Right atrium auricular region (tissue), 2 donors: ENCODE measurements around the gene NTNG2. TPM values are rescaled to one million over a fixed set of nuclear protein-coding genes. Genes with fewer than 3 reads are reported as not detected.

Experiments used
- DNase-seq: peaks from one replicate; pipeline ENCODE4 v3.0.0-alpha.2; 2019; ENCODE audit warnings: low spot score
- H3K27ac ChIP-seq, 2 donors: fragments of 200-600 bp; sonication (generic); 1 replicate in 1 of 2; 2 replicates in 1 of 2; pipeline ENCODE4 v1.5.1; 2016 to 2019
- H3K27me3 ChIP-seq, 2 donors: fragments of 200-600 bp; sonication (generic); one replicate each; pipeline versions ENCODE4 v1.5.1 to v1.6.0; 2017 to 2019
- H3K36me3 ChIP-seq: fragments of 200-600 bp; sonication (generic); one replicate; pipeline ENCODE4 v1.5.1; 2016
- H3K4me1 ChIP-seq, 2 donors: fragments of 200-600 bp; sonication (generic); one replicate each; pipeline versions ENCODE4 v1.5.1 to v1.6.0; 2017 to 2019
- H3K4me3 ChIP-seq, 2 donors: fragments of 200-600 bp; sonication (generic); 1 replicate in 1 of 2; 2 replicates in 1 of 2; pipeline ENCODE4 v1.5.1; 2017 to 2019; ENCODE audit warnings: mild to moderate bottlenecking in 1 of 2, moderate library complexity in 1 of 2
- H3K9me3 ChIP-seq, 2 donors: fragments of 200-600 bp; sonication (generic); one replicate each; pipeline ENCODE4 v1.5.1; 2019
- total RNA-seq, 2 donors: library from RNA; depleted of rRNA; stranded (reverse); fragments of >200 nt; gene quantifications; one replicate each; pipeline ENCODE4 v1.1.0, GENCODE V29; 2016
- TF ChIP-seq, protein P1 (sequence below), 2 donors: fragments of 200-600 bp; sonication (generic); IDR thresholded peaks; one replicate each; pipeline ENCODE4 v1.5.1; 2019; ENCODE audit warnings: antibody characterized with exemption in 2 of 2

The NTNG2 gene
- total RNA-seq, 2 donors from 2014 or later: 5.2 to 16.9 TPM

DNA sequence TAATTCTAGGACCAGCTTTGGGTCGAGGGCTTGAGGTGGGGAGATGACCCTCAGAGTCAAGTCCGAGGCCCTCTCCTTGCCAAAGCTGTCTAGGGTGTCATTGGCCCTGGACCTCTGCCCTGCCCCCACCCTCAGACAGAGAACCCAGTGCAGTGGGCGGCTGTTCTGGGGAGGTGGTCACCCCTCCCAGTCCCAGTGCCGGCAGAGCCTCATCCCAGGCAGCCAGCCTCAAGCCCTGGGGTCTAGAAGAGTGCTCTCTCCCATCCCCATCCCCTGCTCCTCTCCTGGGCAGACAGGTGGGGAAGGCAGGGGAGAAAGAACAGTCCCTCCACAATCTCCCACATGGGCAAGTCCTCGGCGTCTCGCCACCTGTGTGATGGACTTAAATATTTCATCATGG, 7.0 kb downstream of the NTNG2 start:
- Histone ChIP-seq H3K27ac (peak overlapping the region in 1 of 2 donors; percentile 46), H3K9me3 (no peaks in the 10 kb centered on the region), H3K27me3 (no peaks in the 10 kb centered on the region), H3K36me3 (no peaks in the 10 kb centered on the region), H3K4me1 (peaks cover 0 to 9% of the 10 kb centered on the region in 2 donors), H3K4me3 (no peak overlapping the region)
- TF ChIP-seq, protein P1, sequence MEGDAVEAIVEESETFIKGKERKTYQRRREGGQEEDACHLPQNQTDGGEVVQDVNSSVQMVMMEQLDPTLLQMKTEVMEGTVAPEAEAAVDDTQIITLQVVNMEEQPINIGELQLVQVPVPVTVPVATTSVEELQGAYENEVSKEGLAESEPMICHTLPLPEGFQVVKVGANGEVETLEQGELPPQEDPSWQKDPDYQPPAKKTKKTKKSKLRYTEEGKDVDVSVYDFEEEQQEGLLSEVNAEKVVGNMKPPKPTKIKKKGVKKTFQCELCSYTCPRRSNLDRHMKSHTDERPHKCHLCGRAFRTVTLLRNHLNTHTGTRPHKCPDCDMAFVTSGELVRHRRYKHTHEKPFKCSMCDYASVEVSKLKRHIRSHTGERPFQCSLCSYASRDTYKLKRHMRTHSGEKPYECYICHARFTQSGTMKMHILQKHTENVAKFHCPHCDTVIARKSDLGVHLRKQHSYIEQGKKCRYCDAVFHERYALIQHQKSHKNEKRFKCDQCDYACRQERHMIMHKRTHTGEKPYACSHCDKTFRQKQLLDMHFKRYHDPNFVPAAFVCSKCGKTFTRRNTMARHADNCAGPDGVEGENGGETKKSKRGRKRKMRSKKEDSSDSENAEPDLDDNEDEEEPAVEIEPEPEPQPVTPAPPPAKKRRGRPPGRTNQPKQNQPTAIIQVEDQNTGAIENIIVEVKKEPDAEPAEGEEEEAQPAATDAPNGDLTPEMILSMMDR (IDR thresholded peaks at IDR 0.05): no peak
- no peak for DNase-seq

DNA sequence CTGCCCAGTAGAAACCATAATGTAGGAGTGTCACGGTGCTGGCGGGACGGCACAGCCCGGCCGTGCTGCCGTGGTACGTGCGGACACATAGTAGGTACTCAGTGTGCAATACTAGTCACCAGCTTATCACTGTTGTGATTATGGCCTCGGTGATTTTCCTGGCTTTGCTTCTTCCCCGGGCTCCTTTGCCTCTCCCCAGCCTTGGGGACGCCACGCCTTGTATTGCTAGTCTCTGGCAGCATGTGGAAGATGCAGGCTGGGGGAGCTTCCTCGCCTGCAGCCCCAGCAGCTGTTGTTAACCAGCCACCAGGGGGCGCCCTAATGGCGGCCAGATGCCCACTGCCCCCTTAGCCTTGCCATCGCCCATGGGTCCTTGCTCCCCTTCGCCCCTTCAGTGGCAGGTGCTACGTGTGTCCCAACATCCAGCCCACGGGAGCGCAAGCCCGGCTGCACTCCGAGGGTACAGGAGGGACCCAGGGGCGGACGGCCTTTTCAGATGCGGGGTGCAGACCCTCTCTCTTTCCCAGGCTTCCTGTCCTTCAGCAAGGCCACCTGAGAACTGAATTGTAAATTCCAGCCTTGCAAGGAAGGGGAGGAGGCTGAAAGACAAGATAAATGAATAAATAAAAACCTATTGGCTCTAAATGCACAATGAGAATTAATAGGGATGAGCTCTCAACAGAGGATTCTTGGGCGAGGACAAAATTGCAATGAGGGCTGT, 8.0 kb downstream of the NTNG2 start:
- TF ChIP-seq, protein P1 (IDR thresholded peaks at IDR 0.05): peak; percentile 76 to 91
- Histone ChIP-seq H3K4me3 (no peak overlapping the region), H3K27me3 (no peaks in the 10 kb centered on the region), H3K9me3 (no peaks in the 10 kb centered on the region), H3K4me1 (peaks cover 0 to 1% of the 10 kb centered on the region in 2 donors), H3K27ac (no peak overlapping the region), H3K36me3 (no peaks in the 10 kb centered on the region)
- DNase-seq: no peak

DNA sequence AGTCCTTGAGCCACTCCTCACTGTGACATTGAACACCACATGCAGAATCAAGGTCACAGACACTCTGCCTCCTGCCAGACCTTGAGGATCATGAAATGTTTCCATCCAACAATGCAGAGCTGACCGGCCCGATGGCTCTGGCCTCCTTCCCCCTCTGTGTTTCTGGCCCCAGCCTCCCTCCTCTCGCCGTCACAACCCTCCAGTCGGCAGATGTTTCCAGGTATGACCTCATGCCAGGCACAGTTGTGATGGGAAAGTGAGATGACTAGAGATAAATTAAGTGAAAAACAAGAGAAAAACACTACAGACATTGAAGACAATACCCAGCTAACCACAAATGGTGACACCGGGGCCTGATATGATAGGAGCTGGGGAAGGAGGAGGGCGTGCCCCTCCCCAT, 9.8 kb downstream of the NTNG2 start:
- Histone ChIP-seq H3K9me3 (no peaks in the 10 kb centered on the region), H3K27me3 (no peaks in the 10 kb centered on the region), H3K36me3 (no peaks in the 10 kb centered on the region), H3K4me3 (no peak overlapping the region), H3K27ac (no peak overlapping the region), H3K4me1 (no peaks in the 10 kb centered on the region)
- no peak for DNase-seq
- TF ChIP-seq, protein P1 (IDR thresholded peaks at IDR 0.05): no peak

DNA sequence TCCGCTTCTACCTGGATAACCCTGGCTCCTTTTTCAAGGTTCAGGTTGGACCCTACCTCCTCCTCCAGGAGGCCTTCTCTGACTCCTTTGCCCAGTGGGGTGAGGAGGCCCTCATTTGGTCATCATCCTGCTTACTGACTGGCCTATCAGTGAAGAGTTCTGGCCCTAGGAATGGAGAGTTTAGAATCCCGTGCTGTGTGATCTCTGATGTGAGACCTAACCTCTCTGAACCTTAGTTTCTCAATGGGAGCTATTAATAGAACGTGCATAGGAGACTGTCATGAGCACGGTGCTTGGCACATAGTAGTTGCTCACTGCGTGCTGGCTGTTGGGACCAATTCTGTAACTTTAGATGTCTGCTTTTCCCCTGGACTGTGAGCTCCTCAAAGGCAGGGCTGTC, 10.3 kb downstream of the NTNG2 start:
- Histone ChIP-seq H3K36me3 (no peaks in the 10 kb centered on the region), H3K4me3 (no peak overlapping the region), H3K27me3 (no peaks in the 10 kb centered on the region), H3K4me1 (no peaks in the 10 kb centered on the region), H3K27ac (no peak overlapping the region), H3K9me3 (no peaks in the 10 kb centered on the region)
- TF ChIP-seq, protein P1 (IDR thresholded peaks at IDR 0.05): no peak
- no peak for DNase-seq

DNA sequence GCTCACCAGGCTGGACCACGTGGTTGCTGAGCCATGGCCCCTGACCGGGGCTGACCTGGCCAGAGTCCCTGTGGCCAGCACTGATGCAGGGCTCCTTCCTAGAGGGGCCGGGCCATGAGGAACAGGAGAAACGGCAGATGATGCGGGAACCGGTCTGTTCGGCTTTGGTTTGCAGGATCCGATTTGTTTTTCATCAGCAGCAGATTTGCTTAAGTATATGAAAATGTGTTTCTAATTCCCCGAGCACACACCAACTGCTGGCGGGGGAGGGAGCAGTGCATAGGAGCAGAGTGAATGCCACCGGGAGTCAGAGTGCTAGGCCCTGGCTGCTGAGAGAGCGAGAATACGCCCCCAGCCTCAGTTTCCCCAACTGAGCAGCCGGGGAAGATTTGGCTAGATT, 13.6 kb downstream of the NTNG2 start:
- no peak for DNase-seq
- H3K9me3 ChIP-seq: no peaks in the 10 kb centered on the region
- H3K36me3 ChIP-seq: no peaks in the 10 kb centered on the region
- no peaks in the 10 kb centered on the region for H3K4me1 ChIP-seq
- H3K27me3 ChIP-seq: no peaks in the 10 kb centered on the region
- H3K4me3 ChIP-seq: no peak overlapping the region
- TF ChIP-seq, protein P1 (IDR thresholded peaks at IDR 0.05): no peak
- H3K27ac ChIP-seq: no peak overlapping the region

DNA sequence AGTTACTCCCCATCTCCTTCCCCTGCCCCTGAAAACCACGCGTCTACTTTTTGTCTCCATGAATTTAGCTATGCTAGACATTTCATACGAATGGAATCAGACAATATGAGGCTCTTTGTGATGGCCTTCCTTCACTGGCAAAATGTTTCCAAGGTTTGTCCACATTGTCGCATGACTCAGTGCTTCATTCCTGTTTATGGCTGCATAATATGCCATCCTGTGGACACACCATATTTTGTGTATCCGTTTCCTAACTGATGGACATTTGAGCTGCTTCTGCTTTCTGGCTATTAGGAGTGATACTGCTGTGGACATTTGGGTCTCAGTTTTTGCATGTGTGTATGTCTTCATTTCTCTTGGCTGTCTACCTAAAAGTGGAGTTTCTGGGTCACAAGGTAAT, 14.5 kb downstream of the NTNG2 start:
- Histone ChIP-seq H3K4me3 (no peak overlapping the region), H3K36me3 (no peaks in the 10 kb centered on the region), H3K4me1 (peaks cover 0 to under 1% of the 10 kb centered on the region in 2 donors), H3K27ac (no peak overlapping the region), H3K27me3 (no peaks in the 10 kb centered on the region), H3K9me3 (no peaks in the 10 kb centered on the region)
- TF ChIP-seq, protein P1 (IDR thresholded peaks at IDR 0.05): no peak
- DNase-seq: no peak
